H9 (cell line): ENCODE results near the gene GTF2A1. TPM values are rescaled to one million over a fixed set of nuclear protein-coding genes. Genes with fewer than 3 reads are reported as not detected.

Experiments used
- DNase-seq: peaks from one replicate; pipeline ENCODE4 v3.0.0-alpha.2; 2017
- H2AFZ ChIP-seq: one replicate; pipeline ENCODE4 v1.6.1; 2013; ENCODE audit warnings: mild to moderate bottlenecking, low read length, control low read depth, moderate library complexity
- H2AK5ac ChIP-seq: 2 replicates; pipeline ENCODE4 v1.6.1; 2013; ENCODE audit warnings: low read length, control low read depth, mixed read lengths; ENCODE audit not compliant: insufficient read length
- H2BK120ac ChIP-seq: one replicate; pipeline ENCODE4 v1.6.1; 2013; ENCODE audit warnings: low read depth, mild to moderate bottlenecking, low read length, control low read depth, inconsistent platforms; ENCODE audit not compliant: poor library complexity, severe bottlenecking
- H2BK12ac ChIP-seq: 2 replicates; pipeline ENCODE4 v1.6.1; 2013; ENCODE audit warnings: low read length, control low read depth, mixed read lengths, low read depth; ENCODE audit not compliant: insufficient read length
- H2BK15ac ChIP-seq: 2 replicates; pipeline ENCODE4 v1.6.1; 2013; ENCODE audit warnings: low read depth, low read length, control low read depth
- H2BK20ac ChIP-seq: one replicate; pipeline ENCODE4 v1.6.1; 2013; ENCODE audit warnings: low read depth, mild to moderate bottlenecking, low read length, control low read depth, inconsistent platforms; ENCODE audit not compliant: poor library complexity, severe bottlenecking
- H2BK5ac ChIP-seq: 2 replicates; pipeline ENCODE4 v1.6.1; 2013; ENCODE audit warnings: low read length, control low read depth, mixed read lengths; ENCODE audit not compliant: insufficient read length
- H3K14ac ChIP-seq: 2 replicates; pipeline ENCODE4 v1.6.1; 2013; ENCODE audit warnings: low read length, control low read depth; ENCODE audit not compliant: insufficient read depth
- H3K18ac ChIP-seq: 2 replicates; pipeline ENCODE4 v1.6.1; 2013; ENCODE audit warnings: low read depth, mild to moderate bottlenecking, mixed read lengths, low read length, control low read depth; ENCODE audit not compliant: insufficient read length
- H3K23ac ChIP-seq: 2 replicates; pipeline ENCODE4 v1.6.1; 2013; ENCODE audit warnings: low read length, control low read depth, mixed read lengths, low read depth; ENCODE audit not compliant: insufficient read length
- H3K23me2 ChIP-seq: 2 replicates; pipeline ENCODE4 v1.6.1; 2013; ENCODE audit warnings: low read depth, mild to moderate bottlenecking, mixed read lengths, low read length, control low read depth; ENCODE audit not compliant: insufficient read length, poor library complexity, severe bottlenecking
- H3K27ac ChIP-seq: 2 replicates; pipeline ENCODE4 v1.5.1; 2013; ENCODE audit warnings: low read length, control low read depth, mixed read lengths, low read depth; ENCODE audit not compliant: insufficient read length
- H3K27me3 ChIP-seq: 2 replicates; pipeline ENCODE4 v1.6.1; 2013; ENCODE audit warnings: low read length, control low read depth, inconsistent platforms; ENCODE audit not compliant: insufficient read depth
- H3K4ac ChIP-seq: 2 replicates; pipeline ENCODE4 v1.6.1; 2013; ENCODE audit warnings: low read depth, mild to moderate bottlenecking, control low read depth, inconsistent platforms, low read length, moderate library complexity
- H3K4me1 ChIP-seq: 2 replicates; pipeline ENCODE4 v1.6.1; 2013; ENCODE audit warnings: low read length, control low read depth, inconsistent platforms; ENCODE audit not compliant: insufficient read depth
- H3K4me2 ChIP-seq: 2 replicates; pipeline ENCODE4 v1.6.1; 2013; ENCODE audit warnings: low read length, control low read depth, mixed read lengths; ENCODE audit not compliant: insufficient read length, insufficient read depth
- H3K56ac ChIP-seq: 2 replicates; pipeline ENCODE4 v1.6.1; 2013; ENCODE audit warnings: low read depth, mild to moderate bottlenecking, mixed read lengths, low read length, control low read depth; ENCODE audit not compliant: insufficient read length
- H3K79me1 ChIP-seq: 2 replicates; pipeline ENCODE4 v1.6.1; 2013; ENCODE audit warnings: low read depth, mild to moderate bottlenecking, moderate library complexity, low read length, control low read depth, inconsistent platforms; ENCODE audit not compliant: insufficient read depth, poor library complexity, severe bottlenecking
- H3K79me2 ChIP-seq: 2 replicates; pipeline ENCODE4 v1.6.1; 2013; ENCODE audit warnings: low read length, control low read depth, inconsistent platforms; ENCODE audit not compliant: insufficient read depth
- H3K9ac ChIP-seq: 2 replicates; pipeline ENCODE4 v1.6.1; 2013; ENCODE audit warnings: low read length, control low read depth, mixed read lengths; ENCODE audit not compliant: insufficient read length; ENCODE audit errors: extremely low read depth
- H3K9me3 ChIP-seq: one replicate; pipeline ENCODE4 v1.6.1; 2013; ENCODE audit warnings: low read depth, low read length, inconsistent platforms; ENCODE audit not compliant: control insufficient read depth
- H3T11ph ChIP-seq: one replicate; pipeline ENCODE4 v1.6.1; 2013; ENCODE audit warnings: mild to moderate bottlenecking, low read length, control low read depth, inconsistent platforms
- H4K20me1 ChIP-seq: one replicate; pipeline ENCODE4 v1.6.1; 2013; ENCODE audit not compliant: control insufficient read depth, insufficient read length, insufficient read depth
- H4K5ac ChIP-seq: 2 replicates; pipeline ENCODE4 v1.6.1; 2013; ENCODE audit warnings: low read depth, mild to moderate bottlenecking, mixed read lengths, low read length, control low read depth; ENCODE audit not compliant: insufficient read length
- H4K8ac ChIP-seq: replicated peaks from 2 replicates; pipeline ENCODE4 v1.6.1; 2013; ENCODE audit warnings: low read length, control low read depth, mixed read lengths, low read depth; ENCODE audit not compliant: insufficient read length
- H4K91ac ChIP-seq: 2 replicates; pipeline ENCODE4 v1.6.1; 2013; ENCODE audit warnings: low read depth, mild to moderate bottlenecking, moderate library complexity, mixed read lengths, low read length, control low read depth; ENCODE audit not compliant: insufficient read length
- H3K27ac Mint-ChIP-seq, 3 experiments: 2 replicates in 2 of 3; 3 replicates in 1 of 3; pipeline ENCODE4 v1.8.0; 2020 to 2021; ENCODE audit warnings: mixed read lengths in 3 of 3, mild to moderate bottlenecking in 1 of 3, moderate library complexity in 1 of 3
- H3K27me3 Mint-ChIP-seq: 2 replicates; pipeline ENCODE4 v1.8.0; 2021; ENCODE audit warnings: low read depth, mild to moderate bottlenecking, moderate library complexity, mixed read lengths
- H3K36me3 Mint-ChIP-seq, 3 experiments: 2 replicates in 2 of 3; 3 replicates in 1 of 3; pipeline ENCODE4 v1.8.0; 2020 to 2021; ENCODE audit warnings: low read depth in 3 of 3, mixed read lengths in 3 of 3; ENCODE audit not compliant: insufficient read depth in 1 of 3
- H3K4me1 Mint-ChIP-seq, 2 experiments: 2 replicates each; pipeline ENCODE4 v1.8.0; 2020; ENCODE audit warnings: mixed read lengths in 2 of 2
- H3K4me3 Mint-ChIP-seq, 2 experiments: 2 replicates in 1 of 2; 3 replicates in 1 of 2; pipeline ENCODE4 v1.8.0; 2020 to 2021; ENCODE audit warnings: mild to moderate bottlenecking in 2 of 2, mixed read lengths in 2 of 2, moderate library complexity in 1 of 2
- H3K9me3 Mint-ChIP-seq, 2 experiments: 2 replicates in 1 of 2; 3 replicates in 1 of 2; pipeline ENCODE4 v1.8.0; 2020; ENCODE audit warnings: mild to moderate bottlenecking in 2 of 2, mixed read lengths in 2 of 2, moderate library complexity in 1 of 2
- CTCF ChIP-seq: fragments of 200-600 bp; sonication (generic); conservative IDR thresholded peaks from 3 replicates; pipeline ENCODE4 v1.8.0; 2021; ENCODE audit warnings: antibody characterized with exemption, mild to moderate bottlenecking
- WGBS: extraction: QIAGEN DNeasy Blood & Tissue Kit; methylation state at CpG from one replicate; pipeline ENCODE4 v1.1.7; 2013; ENCODE audit warnings: missing lambda C conversion rate, low lambda C conversion rate, mixed read lengths; ENCODE audit not compliant: insufficient read length; ENCODE audit errors: extremely low coverage; 5-methylcytosine and 5-hydroxymethylcytosine counted together
- total RNA-seq: library from RNA; stranded (reverse); gene quantifications from 2 replicates; pipeline ENCODE4 v1.2.1, GENCODE V29; 2021

GTF2A1 gene
- total RNA-seq, 1 experiment from 2014 or later, result 43.0 TPM

GRCh38 chr14:81247271-81247766 lies 26.6 kb upstream of the GTF2A1 start:
- Histone ChIP-seq H3K79me1 (no peaks in the 10 kb centered on the region), H2BK20ac (no peak overlapping the region), H2BK15ac (no peak overlapping the region), H2AFZ (no peak overlapping the region), H3K27me3 (no peaks in the 10 kb centered on the region), H2BK120ac (no peak overlapping the region), H3K4me2 (no peak overlapping the region), H3K9ac (no peak overlapping the region), H3K27ac (no peak overlapping the region), H2AK5ac (no peak overlapping the region), H3K56ac (no peak overlapping the region), H4K5ac (no peak overlapping the region), H2BK12ac (no peak overlapping the region), H4K91ac (no peak overlapping the region), H4K8ac (no peak overlapping the region), H3K79me2 (no peaks in the 10 kb centered on the region), H3K4ac (no peak overlapping the region), H3K9me3 (no peaks in the 10 kb centered on the region), H3K18ac (no peak overlapping the region), H3K23me2 (no peaks in the 10 kb centered on the region), H3K14ac (no peak overlapping the region), H3K23ac (no peak overlapping the region), H4K20me1 (no peaks in the 10 kb centered on the region), H3T11ph (no peak overlapping the region), H2BK5ac (no peak overlapping the region), H3K4me1 (no peaks in the 10 kb centered on the region)
- WGBS, result no CpG with 5 or more reads among the region's 8 CpGs
- Mint-ChIP-seq H3K9me3 (peaks cover 27 to 29% of the 10 kb centered on the region in 2 experiments), H3K27me3 (peaks cover 3% of the 10 kb centered on the region), H3K36me3 (peaks cover 10 to 22% (median 11%) of the 10 kb centered on the region in 3 experiments; a peak in 6 of 7 replicates), H3K27ac (no peak overlapping the region; a peak in 1 of 7 replicates), H3K4me3 (no peak overlapping the region), H3K4me1 (no peaks in the 10 kb centered on the region)
- no peak for DNase-seq
- no peak for TF ChIP-seq CTCF
